K562 (cell line): ENCODE data around the gene WNK2. TPM values are rescaled to one million over a fixed set of nuclear protein-coding genes. Genes with fewer than 3 reads are reported as not detected.

Experiments
- ATAC-seq: fragments of 200-7000 bp; cut with Tn5 transposase; 3 replicates; pipeline ENCODE4 v1.9.1; 2020; ENCODE audit warnings: moderate library complexity
- BruUV-seq: library from RNA; stranded (reverse); fragments of 400-500 nt; replicated peaks from 2 replicates; lab custom pipeline; 2021; lab: Mats Ljungman, UMichigan
- CTCF ChIA-PET: fragments of 300-600 bp; formaldehyde crosslinking; extraction: SDS; loops from one replicate; lab custom pipeline; 2021; ENCODE audit warnings: low intra/inter-chr PET ratio; lab: Yijun Ruan, JAX
- POLR2A ChIA-PET: fragments of 300-600, 350-650 bp; sonication (Branson Sonifier 250); formaldehyde crosslinking; extraction: SDS; loops from one replicate; lab custom pipeline; 2021; ENCODE audit warnings: antibody characterized with exemption, inconsistent platforms; lab: Yijun Ruan, JAX
- DNase-seq, 4 experiments: peaks; one replicate each; pipeline versions ENCODE4 v3.0.0 to v3.0.0-alpha.2; 2011 to 2018; ENCODE audit warnings: low spot score in 3 of 4, mixed read lengths in 3 of 4; ENCODE audit errors: extremely low read depth in 1 of 4
- FAIRE-seq: peaks from 2 replicates; lab custom pipeline; 2011; peaks lifted over from hg19 to GRCh38; lab: Jason Lieb, UNC
- H2AFZ ChIP-seq: 2 replicates; pipeline ENCODE4 v1.6.0; 2011; ENCODE audit warnings: low read depth, low read length, control low read depth, inconsistent platforms
- H3K27ac ChIP-seq: fragments of 200-600 bp; 3 replicates; pipeline ENCODE4 v1.8.0; 2011; ENCODE audit warnings: low read depth, mild to moderate bottlenecking, control low read depth, inconsistent platforms, low read length, moderate library complexity, mixed read lengths; ENCODE audit errors: extremely low read depth
- H3K27me3 ChIP-seq, 2 experiments: fragments of 300-600 bp in 1 of 2; 2 replicates in 1 of 2; 3 replicates in 1 of 2; pipeline versions ENCODE4 v1.6.0 to v1.8.0; 2011; ENCODE audit warnings: inconsistent platforms in 2 of 2, low read length in 2 of 2, mild to moderate bottlenecking in 1 of 2, mixed read lengths in 1 of 2, moderate library complexity in 1 of 2; ENCODE audit not compliant: control insufficient read depth in 2 of 2, insufficient read depth in 2 of 2
- H3K36me3 ChIP-seq: fragments of 300-600 bp; 3 replicates; pipeline ENCODE4 v1.8.0; 2011; ENCODE audit warnings: mild to moderate bottlenecking, low read length, inconsistent platforms; ENCODE audit not compliant: control insufficient read depth, insufficient read depth
- H3K4me1 ChIP-seq, 2 experiments: fragments of 200-600 bp in 1 of 2; replicated peaks in 1 of 2; 2 replicates in 1 of 2; 3 replicates in 1 of 2; pipeline versions ENCODE4 v1.5.1 to v1.8.0; 2011; ENCODE audit warnings: inconsistent platforms in 2 of 2, low read length in 2 of 2, mild to moderate bottlenecking in 1 of 2, mixed read lengths in 1 of 2, moderate library complexity in 1 of 2; ENCODE audit not compliant: control insufficient read depth in 2 of 2, insufficient read depth in 2 of 2
- H3K4me2 ChIP-seq: 2 replicates; pipeline ENCODE4 v1.6.1; 2011; ENCODE audit warnings: low read length, control low read depth, inconsistent platforms, mixed read lengths; ENCODE audit not compliant: insufficient read depth
- H3K4me3 ChIP-seq: fragments of 200-600 bp; sonication (generic), shearing (Covaris generic); 2 replicates; pipeline ENCODE4 v1.5.1; 2016; ENCODE audit warnings: control low read depth, inconsistent platforms
- H3K79me2 ChIP-seq: fragments of 200-600 bp; 3 replicates; pipeline ENCODE4 v1.8.0; 2011; ENCODE audit warnings: low read length, inconsistent platforms; ENCODE audit not compliant: control insufficient read depth, insufficient read depth
- H3K9ac ChIP-seq, 2 experiments: 2 replicates each; pipeline versions ENCODE4 v1.6.0 to v1.6.1; 2011; ENCODE audit warnings: low read depth in 2 of 2, low read length in 2 of 2, control low read depth in 1 of 2, inconsistent platforms in 1 of 2, mild to moderate bottlenecking in 1 of 2, mixed read lengths in 1 of 2; ENCODE audit not compliant: insufficient read depth in 1 of 2
- H3K9me1 ChIP-seq: one replicate; pipeline ENCODE4 v1.6.0; 2011; ENCODE audit warnings: inconsistent platforms, mild to moderate bottlenecking, low read length, moderate library complexity; ENCODE audit not compliant: control insufficient read depth, insufficient read depth
- H3K9me3 ChIP-seq: replicated peaks from 2 replicates; pipeline ENCODE4 v1.5.1; 2011; ENCODE audit warnings: low read depth, low read length, inconsistent platforms; ENCODE audit not compliant: control insufficient read depth, insufficient read depth
- H4K20me1 ChIP-seq: replicated peaks from 2 replicates; pipeline ENCODE4 v1.6.1; 2011; ENCODE audit warnings: low read length, inconsistent platforms, mixed read lengths; ENCODE audit not compliant: control insufficient read depth, insufficient read depth
- BHLHE40 ChIP-seq: IDR thresholded peaks from 2 replicates; pipeline ENCODE4 v1.6.1; 2011; ENCODE audit warnings: low read length, improper control_type of control experiment
- FIP1L1 ChIP-seq: fragments of 200-400 bp; formaldehyde crosslinking; IDR thresholded peaks from 2 replicates; pipeline ENCODE4 v1.6.1; 2018; ENCODE audit warnings: mild to moderate bottlenecking, low read depth, low read length; ENCODE audit not compliant: poor library complexity, severe bottlenecking
- FOXP1 ChIP-seq: sonication (generic); formaldehyde crosslinking; IDR thresholded peaks from 2 replicates; pipeline ENCODE4 v1.8.0; 2022; ENCODE audit warnings: mild to moderate bottlenecking, missing genetic modification reagents
- GTF2F1 ChIP-seq: IDR thresholded peaks from 2 replicates; pipeline ENCODE4 v1.6.1; 2011; ENCODE audit warnings: low read depth, low read length, improper control_type of control experiment
- KLF6 ChIP-seq: fragments of 250-450 bp; sonication (Bioruptor Pico); IDR thresholded peaks from 2 replicates; pipeline ENCODE4 v1.4.0; 2020; ENCODE audit warnings: mild to moderate bottlenecking, moderate library complexity, borderline replicate concordance
- MXI1 ChIP-seq: IDR thresholded peaks from 2 replicates; pipeline ENCODE4 v1.6.1; 2011; ENCODE audit warnings: low read depth, mild to moderate bottlenecking, improper control_type of control experiment, low read length
- POLR3G ChIP-seq: IDR thresholded peaks from 2 replicates; pipeline ENCODE4 v1.6.1; 2011; ENCODE audit not compliant: insufficient read length, insufficient replicate concordance; ENCODE audit errors: extremely low read depth
- PRPF4 ChIP-seq: fragments of 200-400 bp; formaldehyde crosslinking; IDR thresholded peaks from one replicate; pipeline ENCODE4 v1.6.1; 2017; ENCODE audit warnings: low read length, low read depth, mild to moderate bottlenecking; ENCODE audit not compliant: insufficient read depth, poor library complexity, severe bottlenecking
- ZNF830 ChIP-seq: fragments of 250-450 bp; sonication (Bioruptor Pico); IDR thresholded peaks from 2 replicates; pipeline ENCODE4 v1.5.0; 2021; ENCODE audit warnings: mild to moderate bottlenecking
- WGBS: fragments of 100-300 bp; shearing (Covaris generic); methylation state at CpG from one replicate; pipeline ENCODE4 v1.1.6; 2016; ENCODE audit warnings: low coverage, mixed read lengths; ENCODE audit not compliant: insufficient coverage; ENCODE audit errors: missing lambda C conversion rate; 5-methylcytosine and 5-hydroxymethylcytosine counted together
- in situ Hi-C: fragments of 300-500 bp; cut with MboI; formaldehyde crosslinking; loops from 4 replicates; pipeline ENCODE4 v1.15.0; 2018; ENCODE audit warnings: inconsistent platforms, mixed read lengths
- intact Hi-C: fragments of 100-400 bp; cut with micrococcal nuclease; formaldehyde crosslinking; loops from 2 replicates; pipeline ENCODE4 v1.14.2; 2022
- polyA plus RNA-seq, 8 experiments: library from polyadenylated mRNA; depleted of rRNA in 4 of 8; stranded (reverse) in 5 of 8; unstranded in 3 of 8; fragments of >200 nt; fragmentation: Nextera tagmentation in 2 of 8; fragmentation: Illumina TruSeq in 1 of 8; extraction: Ambion mirVana in 2 of 8; extraction: Trizol in 1 of 8; gene quantifications; 2 replicates each; pipeline versions ENCODE4 v1.2.1 to v1.2.3, GENCODE V29; 2011 to 2014; ENCODE audit warnings: inconsistent platforms in 1 of 8, missing spikeins in 1 of 8
- total RNA-seq, 7 experiments: library from RNA; depleted of rRNA in 6 of 7; stranded (reverse); fragments of >200 nt in 6 of 7; fragmentation: Illumina TruSeq in 2 of 7; extraction: Trizol in 2 of 7; gene quantifications; 2 replicates each; pipeline versions ENCODE4 v1.2.1 to v1.2.3, GENCODE V29; 2011 to 2021; ENCODE audit warnings: low replicate concordance in 1 of 7
- TF ChIP-seq, protein P1 (sequence below): fragments of 450-650 bp; IDR thresholded peaks from one replicate; pipeline ENCODE4 v1.6.1; 2018; ENCODE audit warnings: mild to moderate bottlenecking, moderate library complexity; ENCODE audit not compliant: partially characterized antibody
- TF ChIP-seq, protein P2 (sequence below), 2 experiments: fragments of 250-450 bp in 1 of 2; fragments of 450-650 bp in 1 of 2; sonication (Bioruptor Pico) in 1 of 2; IDR thresholded peaks; 2 replicates each; pipeline versions ENCODE4 v1.6.1 to v1.8.0; 2016 to 2021; ENCODE audit warnings: mild to moderate bottlenecking in 2 of 2, moderate library complexity in 2 of 2, missing compliant biosample characterization in 1 of 2, missing genetic modification characterization in 1 of 2
- TF ChIP-seq, protein P3 (sequence below), 2 experiments: fragments of 150-350 bp in 1 of 2; IDR thresholded peaks; 2 replicates each; pipeline ENCODE4 v1.6.1; 2012 to 2016; ENCODE audit warnings: low read depth in 2 of 2, low read length in 2 of 2, mild to moderate bottlenecking in 1 of 2, moderate library complexity in 1 of 2
- TF ChIP-seq, protein P4 (sequence below): IDR thresholded peaks from 2 replicates; pipeline ENCODE4 v1.6.1; 2011; ENCODE audit not compliant: insufficient read length; ENCODE audit errors: extremely low read depth
- TF ChIP-seq, protein P5 (sequence below): sonication (generic); formaldehyde crosslinking; IDR thresholded peaks from 2 replicates; pipeline ENCODE4 v1.8.1; 2022; ENCODE audit warnings: missing genetic modification reagents

WNK2 gene
- total and polyA plus RNA-seq, 9 of the 15 experiments (the other 6 are each of a cell fraction or from before 2014, with no cell fraction given) = 0.36 to 3.3 (median 0.64) TPM; not detected in 2

DNA sequence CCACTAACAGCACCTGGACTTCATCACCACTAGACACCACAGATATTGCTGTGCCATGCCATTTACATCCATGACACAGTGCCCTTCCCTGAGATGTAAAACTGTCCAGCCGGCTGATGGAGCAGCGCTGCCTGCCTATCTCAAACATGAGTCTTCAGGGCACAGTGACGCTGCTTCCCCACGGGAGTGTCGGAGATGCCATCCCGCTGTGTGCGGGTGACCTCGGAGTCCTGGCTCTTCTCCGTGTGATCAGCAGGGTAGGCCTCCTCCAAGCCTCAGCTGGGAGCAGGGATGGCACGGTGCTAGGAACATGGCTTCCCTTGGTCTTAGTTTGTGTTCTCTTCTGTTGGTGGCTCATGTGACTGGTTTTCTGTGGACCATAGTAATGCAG, 137.3 kb downstream of the WNK2 start:
- Histone ChIP-seq H3K4me2 (no peak overlapping the region), H3K27me3 (peaks cover 27 to 87% of the 10 kb centered on the region in 2 experiments), H3K36me3 (no peaks in the 10 kb centered on the region), H3K27ac (no peak overlapping the region), H3K9me3 (no peaks in the 10 kb centered on the region), H3K79me2 (no peaks in the 10 kb centered on the region), H3K9ac (0 out of 4 replicates have a peak overlapping the region, but pooled peaks of 1 of the 2 experiments have one; percentile 4), H4K20me1 (no peaks in the 10 kb centered on the region), H3K4me1 (peaks cover 0 to 18% of the 10 kb centered on the region in 2 experiments; a peak in 2 of 5 replicates), H3K9me1 (peaks cover 3% of the 10 kb centered on the region), H3K4me3 (no peak overlapping the region), H2AFZ (no peak overlapping the region)
- CTCF ChIA-PET = no interaction called here
- POLR2A ChIA-PET = no interaction called here
- ATAC-seq (no peak), DNase-seq (peak in 1 of 4 experiments; percentile 8), FAIRE-seq (no peak)
- in situ Hi-C loops (loop anchor here (25.0 kb wide), 1 partner anchor 309 kb away; no protein-coding TSS in a partner anchor), intact Hi-C loops (no loop called here)
- no TSS peak for BruUV-seq
- 6% methylated on average over 10 of the region's 10 CpGs for WGBS
- TF ChIP-seq GTF2F1 (no peak), BHLHE40 (no peak), FOXP1 (CRISPR knock-in tag) (no peak), FIP1L1 (no peak), KLF6 (CRISPR knock-in tag) (no peak), MXI1 (no peak), POLR3G (no peak), ZNF830 (CRISPR knock-in tag) (no peak), PRPF4 (no peak)
- TF ChIP-seq, protein P1, sequence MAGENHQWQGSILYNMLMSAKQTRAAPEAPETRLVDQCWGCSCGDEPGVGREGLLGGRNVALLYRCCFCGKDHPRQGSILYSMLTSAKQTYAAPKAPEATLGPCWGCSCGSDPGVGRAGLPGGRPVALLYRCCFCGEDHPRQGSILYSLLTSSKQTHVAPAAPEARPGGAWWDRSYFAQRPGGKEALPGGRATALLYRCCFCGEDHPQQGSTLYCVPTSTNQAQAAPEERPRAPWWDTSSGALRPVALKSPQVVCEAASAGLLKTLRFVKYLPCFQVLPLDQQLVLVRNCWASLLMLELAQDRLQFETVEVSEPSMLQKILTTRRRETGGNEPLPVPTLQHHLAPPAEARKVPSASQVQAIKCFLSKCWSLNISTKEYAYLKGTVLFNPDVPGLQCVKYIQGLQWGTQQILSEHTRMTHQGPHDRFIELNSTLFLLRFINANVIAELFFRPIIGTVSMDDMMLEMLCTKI = no peak
- TF ChIP-seq, protein P2, sequence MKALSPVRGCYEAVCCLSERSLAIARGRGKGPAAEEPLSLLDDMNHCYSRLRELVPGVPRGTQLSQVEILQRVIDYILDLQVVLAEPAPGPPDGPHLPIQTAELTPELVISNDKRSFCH (CRISPR knock-in tag; IDR thresholded peaks at IDR 0.05) = no peak
- TF ChIP-seq, protein P2 (tag; IDR thresholded peaks at IDR 0.05) = no peak
- TF ChIP-seq, protein P3, sequence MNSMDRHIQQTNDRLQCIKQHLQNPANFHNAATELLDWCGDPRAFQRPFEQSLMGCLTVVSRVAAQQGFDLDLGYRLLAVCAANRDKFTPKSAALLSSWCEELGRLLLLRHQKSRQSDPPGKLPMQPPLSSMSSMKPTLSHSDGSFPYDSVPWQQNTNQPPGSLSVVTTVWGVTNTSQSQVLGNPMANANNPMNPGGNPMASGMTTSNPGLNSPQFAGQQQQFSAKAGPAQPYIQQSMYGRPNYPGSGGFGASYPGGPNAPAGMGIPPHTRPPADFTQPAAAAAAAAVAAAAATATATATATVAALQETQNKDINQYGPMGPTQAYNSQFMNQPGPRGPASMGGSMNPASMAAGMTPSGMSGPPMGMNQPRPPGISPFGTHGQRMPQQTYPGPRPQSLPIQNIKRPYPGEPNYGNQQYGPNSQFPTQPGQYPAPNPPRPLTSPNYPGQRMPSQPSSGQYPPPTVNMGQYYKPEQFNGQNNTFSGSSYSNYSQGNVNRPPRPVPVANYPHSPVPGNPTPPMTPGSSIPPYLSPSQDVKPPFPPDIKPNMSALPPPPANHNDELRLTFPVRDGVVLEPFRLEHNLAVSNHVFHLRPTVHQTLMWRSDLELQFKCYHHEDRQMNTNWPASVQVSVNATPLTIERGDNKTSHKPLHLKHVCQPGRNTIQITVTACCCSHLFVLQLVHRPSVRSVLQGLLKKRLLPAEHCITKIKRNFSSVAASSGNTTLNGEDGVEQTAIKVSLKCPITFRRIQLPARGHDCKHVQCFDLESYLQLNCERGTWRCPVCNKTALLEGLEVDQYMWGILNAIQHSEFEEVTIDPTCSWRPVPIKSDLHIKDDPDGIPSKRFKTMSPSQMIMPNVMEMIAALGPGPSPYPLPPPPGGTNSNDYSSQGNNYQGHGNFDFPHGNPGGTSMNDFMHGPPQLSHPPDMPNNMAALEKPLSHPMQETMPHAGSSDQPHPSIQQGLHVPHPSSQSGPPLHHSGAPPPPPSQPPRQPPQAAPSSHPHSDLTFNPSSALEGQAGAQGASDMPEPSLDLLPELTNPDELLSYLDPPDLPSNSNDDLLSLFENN (IDR thresholded peaks at IDR 0.05; ENCODE audit: low read depth in 2 of 2, low read length in 2 of 2) = no peak
- TF ChIP-seq, protein P4, sequence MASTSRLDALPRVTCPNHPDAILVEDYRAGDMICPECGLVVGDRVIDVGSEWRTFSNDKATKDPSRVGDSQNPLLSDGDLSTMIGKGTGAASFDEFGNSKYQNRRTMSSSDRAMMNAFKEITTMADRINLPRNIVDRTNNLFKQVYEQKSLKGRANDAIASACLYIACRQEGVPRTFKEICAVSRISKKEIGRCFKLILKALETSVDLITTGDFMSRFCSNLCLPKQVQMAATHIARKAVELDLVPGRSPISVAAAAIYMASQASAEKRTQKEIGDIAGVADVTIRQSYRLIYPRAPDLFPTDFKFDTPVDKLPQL = no peak
- TF ChIP-seq, protein P5, sequence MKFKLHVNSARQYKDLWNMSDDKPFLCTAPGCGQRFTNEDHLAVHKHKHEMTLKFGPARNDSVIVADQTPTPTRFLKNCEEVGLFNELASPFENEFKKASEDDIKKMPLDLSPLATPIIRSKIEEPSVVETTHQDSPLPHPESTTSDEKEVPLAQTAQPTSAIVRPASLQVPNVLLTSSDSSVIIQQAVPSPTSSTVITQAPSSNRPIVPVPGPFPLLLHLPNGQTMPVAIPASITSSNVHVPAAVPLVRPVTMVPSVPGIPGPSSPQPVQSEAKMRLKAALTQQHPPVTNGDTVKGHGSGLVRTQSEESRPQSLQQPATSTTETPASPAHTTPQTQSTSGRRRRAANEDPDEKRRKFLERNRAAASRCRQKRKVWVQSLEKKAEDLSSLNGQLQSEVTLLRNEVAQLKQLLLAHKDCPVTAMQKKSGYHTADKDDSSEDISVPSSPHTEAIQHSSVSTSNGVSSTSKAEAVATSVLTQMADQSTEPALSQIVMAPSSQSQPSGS (CRISPR knock-in tag) = no peak
